ENCODE results near the gene SULT4A1. TPM values are rescaled to one million over a fixed set of nuclear protein-coding genes. Genes with fewer than 3 reads are reported as not detected.

SULT4A1 gene
- total and polyA plus RNA-seq, 2 of the 8 experiments (the other 6 are each of a cell fraction or from before 2014, with no cell fraction given): 9.1 to 11.8 TPM

DNA sequence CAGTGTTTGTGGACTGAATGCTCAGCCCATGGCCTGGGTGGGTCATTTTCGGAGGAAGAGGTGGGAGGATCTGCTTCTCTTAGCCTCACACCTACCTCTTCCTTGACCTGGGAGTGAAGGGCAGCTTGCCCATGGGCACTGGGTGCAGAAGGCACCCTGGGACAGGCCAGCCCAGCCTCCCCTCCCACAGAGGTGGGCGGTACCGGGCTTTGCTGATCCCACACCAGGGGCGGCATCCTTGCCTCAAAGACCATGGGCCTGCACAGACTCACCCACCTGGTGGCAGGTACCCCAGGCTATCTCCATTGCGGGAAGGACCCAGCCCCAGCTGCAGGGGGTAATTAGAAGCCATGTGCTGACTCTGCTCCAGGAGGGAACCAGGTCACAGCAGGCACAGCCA is 31.0 kb upstream of the SULT4A1 start:
- Histone ChIP-seq H3K36me3 (ENCODE audit: control insufficient read depth in 2 of 4, insufficient read depth in 4 of 4, low read length in 3 of 4) (no peaks in the 10 kb centered on the region), H3K23ac (ENCODE audit: insufficient read length) (no peak overlapping the region), H4K91ac (replicated peaks; ENCODE audit: insufficient read length, low read length) (no peak overlapping the region), H4K20me1 (replicated peaks in 1 of 2; ENCODE audit: control insufficient read depth in 1 of 2, insufficient read depth in 2 of 2, low read length in 2 of 2) (peaks cover 3 to 8% of the 10 kb centered on the region in 2 experiments), H3K79me2 (ENCODE audit: control insufficient read depth in 1 of 2, insufficient read depth in 2 of 2, low read length in 2 of 2) (no peaks in the 10 kb centered on the region), H2AK5ac (ENCODE audit: low read depth, low read length) (no peak overlapping the region), H3K27ac (ENCODE audit: low read depth, low read length) (no peak overlapping the region), H4K5ac (ENCODE audit: insufficient read length, low read depth, low read length) (no peak overlapping the region), H3K79me1 (ENCODE audit: low read depth, low read length) (no peaks in the 10 kb centered on the region; the same call in 1 of the 2 replicates), H3K56ac (replicated peaks; ENCODE audit: insufficient read length, low read depth, low read length) (no peak overlapping the region), H3K4ac (replicated peaks; ENCODE audit: insufficient read length, low read depth, low read length) (no peak overlapping the region), H3K9me3 (ENCODE audit: insufficient read depth in 2 of 2, low read depth in 1 of 2, low read length in 1 of 2) (no peaks in the 10 kb centered on the region), H3K4me1 (replicated peaks in 1 of 4; ENCODE audit: control insufficient read depth in 3 of 4, insufficient read depth in 4 of 4, low read length in 3 of 4) (peaks cover 0 to 12% (median 5%) of the 10 kb centered on the region in 4 experiments; a peak in 5 of 7 replicates), H3K9ac (replicated peaks in 1 of 4; ENCODE audit: extremely low read depth in 1 of 4, low read depth in 3 of 4, low read length in 3 of 4) (no peak overlapping the region), H2AFZ (ENCODE audit: low read length) (no peak overlapping the region), H3K23me2 (ENCODE audit: low read depth, low read length) (peaks cover 11% of the 10 kb centered on the region; the same call in 1 of the 2 replicates), H3K18ac (ENCODE audit: extremely low read depth, low read length) (no peak overlapping the region), H2BK12ac (ENCODE audit: low read depth, low read length) (peak overlapping the region; percentile 60; the same call in 1 of the 2 replicates), H4K8ac (ENCODE audit: extremely low read depth, insufficient read depth, low read length) (no peak overlapping the region; the same call in 1 of the 2 replicates), H3K4me2 (ENCODE audit: insufficient read depth in 1 of 2, low read depth in 2 of 2, low read length in 2 of 2) (no peak overlapping the region), H3K14ac (ENCODE audit: insufficient read length) (no peak overlapping the region), H2BK120ac (replicated peaks; ENCODE audit: low read depth, low read length) (no peak overlapping the region), H2BK5ac (ENCODE audit: low read depth, low read length) (no peak overlapping the region), H2BK20ac (ENCODE audit: low read length) (no peak overlapping the region), H3K4me3 (ENCODE audit: extremely low read depth in 1 of 4, insufficient read depth in 2 of 4, low read depth in 3 of 4, low read length in 4 of 4) (no peak overlapping the region), H2BK15ac (ENCODE audit: low read length) (0 out of 2 replicates have a peak overlapping the region, but pooled peaks have one; percentile 55), H3K27me3 (replicated peaks in 1 of 4; ENCODE audit: control insufficient read depth in 3 of 4, extremely low read depth in 1 of 4, insufficient read depth in 3 of 4, low read length in 3 of 4) (peaks cover 0 to 4% (median 1%) of the 10 kb centered on the region in 4 experiments; a peak in 3 of 7 replicates)
- TF ChIP-seq SIN3A (conservative IDR thresholded peaks at IDR 0.05 in 1 of 2, IDR thresholded peaks at IDR 0.05 in 1 of 2; ENCODE audit: low read depth in 1 of 2, low read length in 2 of 2): no peak
- TF ChIP-seq MAFK (IDR thresholded peaks at IDR 0.05; ENCODE audit: low read depth, low read length): no peak
- TF ChIP-seq ZNF274 (IDR thresholded peaks at IDR 0.05; ENCODE audit: borderline replicate concordance, extremely low read depth, low read length): no peak
- no peak for TF ChIP-seq RFX5 (IDR thresholded peaks at IDR 0.05; ENCODE audit: borderline replicate concordance, low read depth, low read length)
- TF ChIP-seq SIRT6 (IDR thresholded peaks at IDR 0.05; ENCODE audit: low read length): no peak
- no peak for TF ChIP-seq CREB1 (IDR thresholded peaks at IDR 0.05)
- TF ChIP-seq TBP (IDR thresholded peaks at IDR 0.05; ENCODE audit: low read depth, low read length): no peak
- no peak for TF ChIP-seq RXRA (IDR thresholded peaks at IDR 0.05; ENCODE audit: insufficient read depth, low read depth, low read length)
- no peak for TF ChIP-seq TEAD4 (IDR thresholded peaks at IDR 0.05; ENCODE audit: low read depth, low read length)
- no peak for TF ChIP-seq EZH2 (IDR thresholded peaks at IDR 0.05; ENCODE audit: low read depth, low read length, severe bottlenecking)
- FAIRE-seq: no peak
- ChIA-PET POLR2A (ENCODE audit: partially characterized antibody) (interaction anchor here (1.2 to 2.4 kb wide), 2 partner anchors 10 to 21 kb away, joined by 5 to 7 read pairs; no protein-coding TSS in a partner anchor), CTCF (ENCODE audit: partially characterized antibody) (interaction anchor here (0.9 to 21.4 kb wide), 6 partner anchors 9 to 792 kb away, joined by 3 to 226 read pairs (median 4); no protein-coding TSS in a partner anchor)
- DNase-seq (ENCODE audit: low read depth in 1 of 2, low spot score in 2 of 2): no peak
- WGBS, 2 experiments (ENCODE audit: extremely low coverage in 1 of 2, insufficient coverage in 1 of 2, insufficient read length in 1 of 2, insufficient replicate concordance in 2 of 2, low coverage in 1 of 2, low lambda C conversion rate in 2 of 2, missing lambda C conversion rate in 1 of 2): 80% methylated on average over 5 of the region's 5 CpGs; no CpG with 5 or more reads in 1 of the 2 experiments
